ENCODE results near the gene TMEM255B.

TMEM255B gene

GRCh38 chr13:113849546-113849945, 90.5 kb downstream of the TMEM255B start:
- DNase-seq (ENCODE audit: low read depth) = no peak

- DNase-seq (ENCODE audit: low read depth) = no peak
These were observed 91.1 kb downstream of the TMEM255B start for GRCh38 chr13:113849981-113850721.

GRCh38 chr13:113850722-113851479, 91.9 kb downstream of the TMEM255B start:
- DNase-seq (ENCODE audit: low read depth) = no peak

- DNase-seq (ENCODE audit: low read depth) = no peak
These were observed 92.4 kb downstream of the TMEM255B start for GRCh38 chr13:113851480-113851803.

GRCh38 chr13:113851826-113852535, 93.0 kb downstream of the TMEM255B start:
- DNase-seq (ENCODE audit: low read depth) = no peak

GRCh38 chr13:113852536-113853517, 93.8 kb downstream of the TMEM255B start:
- DNase-seq (ENCODE audit: low read depth) = no peak

GRCh38 chr13:113853518-113854237, 94.7 kb downstream of the TMEM255B start:
- DNase-seq (ENCODE audit: low read depth) = no peak

GRCh38 chr13:113854238-113855011, 95.4 kb downstream of the TMEM255B start:
- no peak for DNase-seq (ENCODE audit: low read depth)

- DNase-seq (ENCODE audit: low read depth) = no peak
These were observed 96.2 kb downstream of the TMEM255B start for GRCh38 chr13:113855012-113855921.

- no peak for DNase-seq (ENCODE audit: low read depth)
These were observed 97.1 kb downstream of the TMEM255B start for GRCh38 chr13:113855931-113856715.

GRCh38 chr13:113856716-113857065, 97.7 kb downstream of the TMEM255B start:
- DNase-seq (ENCODE audit: low read depth) = no peak

GRCh38 chr13:113857531-113858195, 98.6 kb downstream of the TMEM255B start:
- DNase-seq (ENCODE audit: low read depth) = no peak

GRCh38 chr13:113859311-113860050, 100.5 kb downstream of the TMEM255B start:
- no peak for DNase-seq (ENCODE audit: low read depth)

GRCh38 chr13:113860051-113860664, 101.1 kb downstream of the TMEM255B start:
- DNase-seq (ENCODE audit: low read depth) = no peak

- DNase-seq (ENCODE audit: low read depth) = no peak
These were observed 101.8 kb downstream of the TMEM255B start for GRCh38 chr13:113860665-113861432.

Data from activated T-helper 1 cell treated with Interleukin-2 at 50 U/mL for 16 hours (primary cell).